GM19452 (cell line): ENCODE results near the gene GLRX.

ENCODE experiments used
- ATAC-seq: cut with Tn5 transposase; IDR thresholded peaks from one replicate; pipeline ENCODE4 v1.9.1; 2021; ENCODE audit not compliant: unreplicated experiment

The GLRX gene

GRCh38 chr5:95810305-95811125 is 12.0 kb downstream of the GLRX start:
- ATAC-seq = no peak

- no peak for ATAC-seq
These were observed 13.0 kb downstream of the GLRX start for GRCh38 chr5:95809414-95809960.

- ATAC-seq = peak; percentile 99
These were observed 13.7 kb downstream of the GLRX start for GRCh38 chr5:95808686-95809413.

GRCh38 chr5:95808013-95808685 is 14.4 kb downstream of the GLRX start:
- no peak for ATAC-seq

- no peak for ATAC-seq
These were observed 15.8 kb downstream of the GLRX start for GRCh38 chr5:95806687-95807086.

- no peak for ATAC-seq
These were observed 17.6 kb downstream of the GLRX start for GRCh38 chr5:95804736-95805539.

- ATAC-seq = no peak
These were observed 19.0 kb downstream of the GLRX start for GRCh38 chr5:95803271-95804148.

- ATAC-seq = no peak
These were observed 20.6 kb downstream of the GLRX start for GRCh38 chr5:95801961-95802360.

- no peak for ATAC-seq
These were observed 21.0 kb downstream of the GLRX start for GRCh38 chr5:95801532-95801931.

- ATAC-seq = no peak
These were observed 22.0 kb downstream of the GLRX start for GRCh38 chr5:95800553-95800952.

- no peak for ATAC-seq
These were observed 23.2 kb downstream of the GLRX start for GRCh38 chr5:95799191-95799835.

- ATAC-seq = no peak
These were observed 24.0 kb downstream of the GLRX start for GRCh38 chr5:95798545-95798944.

GRCh38 chr5:95798048-95798447 is 24.5 kb downstream of the GLRX start:
- no peak for ATAC-seq

- ATAC-seq = no peak
These were observed 25.2 kb downstream of the GLRX start for GRCh38 chr5:95797301-95797700.

GRCh38 chr5:95794070-95794516 is 28.4 kb downstream of the GLRX start:
- no peak for ATAC-seq

GRCh38 chr5:95791751-95792150 is 30.8 kb downstream of the GLRX start:
- ATAC-seq = no peak

GRCh38 chr5:95788493-95788892 is 34.0 kb downstream of the GLRX start:
- no peak for ATAC-seq

GRCh38 chr5:95786821-95787418 is 35.6 kb downstream of the GLRX start:
- ATAC-seq = no peak
